ENCODE measurements around the gene SQSTM1. TPM values are rescaled to one million over a fixed set of nuclear protein-coding genes. Genes with fewer than 3 reads are reported as not detected.

Gene SQSTM1
- total and polyA plus RNA-seq, 11 donors = 177 to 747 (median 396) TPM

GRCh38 chr5:179878222-179879002, 57.7 kb downstream of the SQSTM1 start:
- peaks cover 0 to 14% (median 10%) of the 10 kb centered on the region in 12 donors for H3K9me3 ChIP-seq
- no peaks in the 10 kb centered on the region for H3K27me3 ChIP-seq
- DNase-seq (peak in 2 of 5 donors; percentile 18 to 23), ATAC-seq (no peak)
- intact Hi-C loops (cut with DNase I) = no loop called here
- no peak overlapping the region for H3K4me3 ChIP-seq
- TF ChIP-seq CTCF (IDR thresholded peaks at IDR 0.05) = no peak
- no peak for TF ChIP-seq POLR2A (IDR thresholded peaks at IDR 0.05)
- WGBS, 4 donors = 87 to 93% (median 90%) methylated on average over 23 to 26 of the region's 26 CpGs
- H3K27ac ChIP-seq = no peak overlapping the region
- no peaks in the 10 kb centered on the region for H3K4me1 ChIP-seq
- peaks cover 0 to 90% (median 54%) of the 10 kb centered on the region in 9 donors for H3K36me3 ChIP-seq

DNA sequence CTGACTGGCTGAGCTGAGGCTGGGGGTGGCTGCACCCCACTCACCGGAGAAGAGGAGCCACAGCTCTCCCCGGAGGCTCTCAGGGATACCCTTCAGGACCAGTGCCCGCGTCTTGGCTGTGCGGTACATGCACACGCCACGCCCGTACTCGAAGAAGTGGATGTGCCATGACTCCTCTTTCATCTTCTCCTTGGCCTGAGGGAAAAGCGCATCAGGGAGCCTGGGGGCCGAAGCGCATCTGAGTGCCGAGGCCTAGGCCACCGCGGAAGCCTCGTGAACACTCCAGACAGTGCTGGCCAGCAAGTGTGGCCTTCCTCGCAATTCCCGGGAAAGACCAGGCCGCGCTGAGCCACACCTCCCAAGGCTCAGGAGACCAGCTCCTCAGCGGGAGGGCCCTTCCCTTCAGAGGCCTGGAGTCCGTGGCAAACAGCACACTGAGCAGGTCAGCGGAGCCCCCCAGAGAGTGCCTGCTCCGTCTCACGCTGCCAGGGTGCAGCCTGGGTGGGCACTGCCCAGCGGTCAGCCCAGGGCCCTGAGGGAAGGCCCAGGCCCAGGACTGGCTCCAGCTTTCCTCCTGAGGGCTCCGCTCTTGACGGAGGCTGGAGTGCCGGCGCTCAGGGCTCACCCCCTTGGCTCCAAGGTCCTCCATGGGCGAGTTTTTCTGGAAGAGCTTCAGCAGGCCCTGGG, 58.4 kb downstream of the SQSTM1 start:
- Histone ChIP-seq H3K27me3 (no peaks in the 10 kb centered on the region), H3K4me3 (no peak overlapping the region), H3K27ac (no peak overlapping the region), H3K9me3 (peaks cover 0 to 21% (median 12%) of the 10 kb centered on the region in 12 donors), H3K4me1 (no peaks in the 10 kb centered on the region), H3K36me3 (peaks cover 0 to 90% (median 54%) of the 10 kb centered on the region in 9 donors)
- ATAC-seq (peak in 2 of 4 donors; percentile 9 to 18), DNase-seq (peak in 2 of 5 donors; percentile 18 to 22)
- intact Hi-C loops (cut with DNase I) = no loop called here
- WGBS, 4 donors = 93 to 96% (median 94%) methylated on average over 21 to 31 of the region's 31 CpGs
- TF ChIP-seq POLR2A (IDR thresholded peaks at IDR 0.05) = no peak

- DNase-seq (no peak), ATAC-seq (no peak)
- Histone ChIP-seq H3K4me1 (no peaks in the 10 kb centered on the region), H3K9me3 (peaks cover 0 to 23% (median 12%) of the 10 kb centered on the region in 12 donors), H3K36me3 (peaks cover 0 to 90% (median 54%) of the 10 kb centered on the region in 9 donors), H3K27me3 (no peaks in the 10 kb centered on the region), H3K4me3 (no peak overlapping the region), H3K27ac (no peak overlapping the region)
- no peak for TF ChIP-seq POLR2A (IDR thresholded peaks at IDR 0.05)
- no peak for TF ChIP-seq CTCF (IDR thresholded peaks at IDR 0.05)
- WGBS, 4 donors = 95 to 97% (median 96%) methylated on average over 12 to 13 of the region's 13 CpGs
- intact Hi-C loops (cut with DNase I) = no loop called here
Observed at GRCh38 chr5:179879690-179880010, 58.9 kb downstream of the SQSTM1 start.

- Histone ChIP-seq H3K36me3 (peaks cover 0 to 90% (median 54%) of the 10 kb centered on the region in 9 donors), H3K4me1 (no peaks in the 10 kb centered on the region), H3K4me3 (no peak overlapping the region), H3K27me3 (no peaks in the 10 kb centered on the region), H3K27ac (no peak overlapping the region), H3K9me3 (peaks cover 0 to 23% (median 12%) of the 10 kb centered on the region in 12 donors)
- no peak for TF ChIP-seq CTCF (IDR thresholded peaks at IDR 0.05)
- TF ChIP-seq POLR2A (IDR thresholded peaks at IDR 0.05) = no peak
- DNase-seq = peak in 3 of 5 donors; percentile 7 to 31 (median 9)
- 89 to 95% (median 91%) methylated on average over 6 to 12 of the region's 12 CpGs for WGBS, 4 donors
- intact Hi-C loops (cut with DNase I) = no loop called here
- ATAC-seq = peak in 2 of 4 donors; percentile 14 to 16
Observed at GRCh38 chr5:179880066-179880650, 59.5 kb downstream of the SQSTM1 start.
